GM12874 (cell line): ENCODE measurements around the gene MTCL1.

Experiments used
- TF ChIP-seq, protein P1 (sequence below): IDR thresholded peaks from 2 replicates; pipeline ENCODE4 v1.5.1; 2011; ENCODE audit warnings: low read depth, mild to moderate bottlenecking, control low read depth, low read length, moderate library complexity; ENCODE audit not compliant: insufficient read depth

MTCL1 gene

DNA sequence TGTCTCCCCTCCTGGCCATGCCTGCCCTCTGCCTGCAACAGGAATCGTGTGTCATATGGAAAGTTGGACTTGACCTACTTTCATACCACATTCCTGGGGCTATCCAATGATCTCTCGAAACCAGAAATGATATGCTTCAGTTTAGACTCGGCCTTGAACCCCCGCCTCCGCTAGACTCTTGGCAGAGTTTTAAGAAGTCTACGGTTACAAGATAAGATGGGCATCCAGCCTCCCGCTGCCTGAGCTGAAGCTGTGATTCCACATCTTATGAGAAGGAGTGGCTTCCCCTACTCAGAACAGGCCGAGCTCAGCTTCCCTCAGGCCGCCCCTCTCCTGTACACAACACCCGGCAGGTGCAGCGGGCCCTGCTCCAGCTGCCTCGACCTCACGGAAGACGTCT is 73.9 kb downstream of the MTCL1 start:
- TF ChIP-seq, protein P1, sequence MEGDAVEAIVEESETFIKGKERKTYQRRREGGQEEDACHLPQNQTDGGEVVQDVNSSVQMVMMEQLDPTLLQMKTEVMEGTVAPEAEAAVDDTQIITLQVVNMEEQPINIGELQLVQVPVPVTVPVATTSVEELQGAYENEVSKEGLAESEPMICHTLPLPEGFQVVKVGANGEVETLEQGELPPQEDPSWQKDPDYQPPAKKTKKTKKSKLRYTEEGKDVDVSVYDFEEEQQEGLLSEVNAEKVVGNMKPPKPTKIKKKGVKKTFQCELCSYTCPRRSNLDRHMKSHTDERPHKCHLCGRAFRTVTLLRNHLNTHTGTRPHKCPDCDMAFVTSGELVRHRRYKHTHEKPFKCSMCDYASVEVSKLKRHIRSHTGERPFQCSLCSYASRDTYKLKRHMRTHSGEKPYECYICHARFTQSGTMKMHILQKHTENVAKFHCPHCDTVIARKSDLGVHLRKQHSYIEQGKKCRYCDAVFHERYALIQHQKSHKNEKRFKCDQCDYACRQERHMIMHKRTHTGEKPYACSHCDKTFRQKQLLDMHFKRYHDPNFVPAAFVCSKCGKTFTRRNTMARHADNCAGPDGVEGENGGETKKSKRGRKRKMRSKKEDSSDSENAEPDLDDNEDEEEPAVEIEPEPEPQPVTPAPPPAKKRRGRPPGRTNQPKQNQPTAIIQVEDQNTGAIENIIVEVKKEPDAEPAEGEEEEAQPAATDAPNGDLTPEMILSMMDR = no peak

DNA sequence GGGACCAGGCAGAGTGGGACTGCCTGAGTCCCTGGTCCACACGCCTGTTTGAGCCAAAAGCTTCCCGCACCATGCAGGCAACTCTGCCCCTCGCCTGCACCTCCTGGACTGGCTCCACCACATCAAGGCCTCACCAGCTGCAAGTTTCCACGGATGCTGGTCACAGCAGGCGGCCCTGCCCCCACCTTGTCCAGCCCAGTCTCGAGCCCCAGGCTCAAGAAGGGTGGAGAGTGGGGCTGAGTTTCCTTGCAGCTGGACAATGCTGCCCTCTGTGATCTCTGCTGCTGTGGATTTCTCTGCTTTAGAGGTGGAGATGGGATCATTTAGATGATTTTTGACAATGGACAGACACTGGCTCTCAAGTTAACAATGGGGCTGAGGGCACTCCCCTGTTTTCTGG is 74.9 kb downstream of the MTCL1 start:
- TF ChIP-seq, protein P1 = no peak

DNA sequence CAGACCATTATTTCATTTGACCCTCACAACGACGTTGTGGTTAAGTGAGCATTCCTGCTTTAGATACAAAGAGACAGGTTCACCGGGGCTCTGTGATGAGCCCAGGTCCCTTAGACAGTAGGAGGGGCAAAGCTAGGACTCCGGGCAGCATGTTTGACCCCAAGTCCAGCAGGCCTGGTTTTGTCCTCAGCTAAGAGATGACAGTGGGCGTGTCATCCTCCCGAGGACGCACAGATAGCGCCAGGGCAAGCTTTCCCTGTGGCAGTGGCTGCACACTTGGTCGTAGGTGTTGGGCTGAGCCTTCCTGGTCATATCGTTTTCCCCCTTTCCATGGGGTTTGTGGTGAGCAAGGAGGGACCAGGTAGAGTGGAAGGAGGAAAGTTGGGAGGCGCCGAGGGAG is 76.3 kb downstream of the MTCL1 start:
- TF ChIP-seq, protein P1 = no peak

DNA sequence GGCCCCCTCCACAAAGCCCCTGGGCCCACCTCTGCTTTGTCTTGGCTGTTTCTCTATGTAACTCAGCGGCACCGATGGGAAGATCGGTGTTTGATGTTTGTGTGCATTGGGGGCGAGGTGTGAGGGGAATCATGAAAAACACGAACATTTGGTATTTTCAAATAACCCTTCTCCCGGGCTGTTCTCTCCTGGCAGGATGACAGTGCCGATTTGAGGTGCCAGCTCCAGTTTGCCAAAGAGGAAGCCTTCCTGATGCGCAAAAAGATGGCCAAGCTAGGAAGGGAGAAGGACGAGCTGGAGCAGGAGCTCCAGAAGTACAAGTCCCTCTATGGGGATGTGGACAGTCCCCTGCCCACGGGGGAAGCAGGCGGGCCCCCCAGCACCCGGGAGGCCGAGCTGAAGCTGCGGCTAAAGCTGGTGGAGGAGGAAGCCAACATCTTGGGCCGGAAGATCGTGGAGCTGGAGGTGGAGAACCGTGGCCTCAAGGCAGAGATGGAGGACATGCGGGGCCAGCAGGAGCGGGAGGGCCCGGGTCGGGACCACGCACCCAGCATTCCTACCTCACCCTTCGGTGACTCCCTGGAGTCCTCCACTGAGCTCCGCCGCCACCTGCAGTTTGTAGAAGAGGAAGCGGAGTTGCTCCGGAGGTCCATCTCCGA is 78.1 kb downstream of the MTCL1 start:
- TF ChIP-seq, protein P1 = no peak

DNA sequence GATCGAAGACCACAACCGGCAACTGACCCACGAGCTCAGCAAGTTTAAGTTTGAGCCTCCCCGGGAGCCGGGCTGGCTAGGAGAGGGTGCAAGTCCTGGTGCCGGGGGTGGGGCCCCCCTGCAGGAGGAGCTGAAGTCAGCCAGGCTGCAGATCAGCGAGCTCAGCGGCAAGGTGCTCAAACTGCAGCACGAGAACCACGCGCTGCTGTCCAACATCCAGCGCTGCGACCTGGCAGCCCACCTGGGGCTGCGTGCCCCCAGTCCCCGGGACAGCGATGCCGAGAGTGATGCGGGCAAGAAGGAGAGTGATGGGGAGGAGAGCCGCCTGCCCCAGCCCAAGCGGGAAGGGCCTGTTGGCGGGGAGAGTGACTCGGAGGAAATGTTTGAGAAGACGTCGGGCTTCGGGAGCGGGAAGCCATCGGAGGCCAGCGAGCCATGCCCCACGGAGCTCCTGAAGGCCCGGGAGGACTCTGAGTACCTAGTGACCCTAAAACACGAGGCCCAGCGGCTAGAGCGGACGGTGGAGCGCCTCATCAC is 78.7 kb downstream of the MTCL1 start:
- TF ChIP-seq, protein P1 = no peak

DNA sequence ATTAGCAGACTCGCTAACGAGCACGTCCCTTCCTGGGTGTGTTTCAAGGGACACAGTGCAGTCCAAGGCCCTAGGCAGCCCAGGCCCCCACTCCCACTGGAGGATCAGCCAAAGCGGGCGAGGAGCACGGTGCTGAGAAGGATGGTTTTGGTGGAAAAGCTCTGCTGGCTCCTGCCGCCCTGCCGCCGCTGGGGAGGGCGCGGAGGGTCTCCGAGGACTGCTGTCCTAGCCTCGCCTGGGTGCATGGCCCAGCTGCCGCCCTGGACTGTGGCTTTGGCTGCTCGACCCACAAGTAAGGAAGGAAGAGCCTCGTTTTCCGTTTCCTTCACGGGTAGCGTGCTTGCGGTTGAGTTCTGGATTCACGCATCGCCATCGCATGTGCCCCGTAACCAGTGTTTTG is 79.9 kb downstream of the MTCL1 start:
- TF ChIP-seq, protein P1 = no peak

DNA sequence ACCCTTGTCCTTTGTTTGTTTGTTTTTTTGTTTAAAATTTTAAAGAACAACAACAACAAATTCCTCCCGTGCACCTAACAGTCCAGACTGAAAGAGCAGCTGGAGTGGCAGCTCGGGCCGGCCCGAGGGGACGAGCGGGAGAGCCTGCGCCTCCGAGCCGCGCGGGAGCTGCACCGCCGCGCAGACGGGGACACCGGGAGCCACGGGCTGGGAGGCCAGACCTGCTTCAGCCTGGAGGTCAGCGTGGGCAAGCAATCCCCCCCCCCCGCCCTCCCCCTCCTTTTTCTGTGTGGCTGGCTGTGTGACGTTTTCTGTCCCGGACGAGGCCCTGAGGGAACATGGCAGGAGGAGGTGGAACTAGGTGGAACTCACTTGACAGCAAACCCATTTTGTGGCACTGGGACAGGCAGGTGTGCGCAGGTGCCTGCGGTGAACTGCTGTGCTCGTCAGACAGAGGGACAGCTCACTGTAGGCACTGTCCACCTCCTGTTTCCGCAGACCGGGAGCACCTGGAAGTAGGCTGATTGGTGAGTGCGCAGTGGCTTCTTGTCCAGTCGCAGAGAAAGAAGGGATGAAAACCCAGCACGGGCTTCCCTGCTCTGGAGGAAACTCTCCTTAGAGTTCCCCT is 80.6 kb downstream of the MTCL1 start:
- TF ChIP-seq, protein P1 = no peak
